Measurements from ENCODE around the gene KISS1R. TPM values are rescaled to one million over a fixed set of nuclear protein-coding genes. Genes with fewer than 3 reads are reported as not detected.
A peak's percentile ranks its signal among the peaks of the same experiment; 100 is the strongest.

KISS1R gene
- total and polyA plus RNA-seq, 4 donors: not detected

- Histone ChIP-seq H3K4me1 (ENCODE audit: control insufficient read depth in 1 of 2, insufficient read depth in 2 of 2, low read length in 2 of 2) (peaks cover 0 to 1% of the 10 kb centered on the region in 2 donors), H3K27me3 (ENCODE audit: control insufficient read depth in 1 of 2, insufficient read depth in 2 of 2, low read length in 1 of 2) (no peaks in the 10 kb centered on the region), H3K9me3 (ENCODE audit: control insufficient read depth, low read length) (no peaks in the 10 kb centered on the region), H3K27ac (ENCODE audit: low read depth in 1 of 2, low read length in 2 of 2) (no peak overlapping the region), H3K36me3 (ENCODE audit: control insufficient read depth in 1 of 2, insufficient read depth in 2 of 2, low read length in 1 of 2) (no peaks in the 10 kb centered on the region), H3K4me3 (ENCODE audit: low read length in 2 of 2) (no peak overlapping the region)
- 94 to 97% methylated on average over 16 of the region's 16 CpGs for WGBS, 2 donors
- DNase-seq (no peak), ATAC-seq (ENCODE audit: low FRiP score) (no peak)
- intact Hi-C loops (cut with DNase I): no loop called here
These were observed 20.1 kb downstream of the KISS1R start for GRCh38 chr19:937259-937694.

- Histone ChIP-seq H3K36me3 (ENCODE audit: control insufficient read depth in 1 of 2, insufficient read depth in 2 of 2, low read length in 1 of 2) (no peaks in the 10 kb centered on the region), H3K9me3 (ENCODE audit: control insufficient read depth, low read length) (no peaks in the 10 kb centered on the region), H3K4me3 (ENCODE audit: low read length in 2 of 2) (no peak overlapping the region), H3K4me1 (ENCODE audit: control insufficient read depth in 1 of 2, insufficient read depth in 2 of 2, low read length in 2 of 2) (peaks cover 0 to 1% of the 10 kb centered on the region in 2 donors), H3K27me3 (ENCODE audit: control insufficient read depth in 1 of 2, insufficient read depth in 2 of 2, low read length in 1 of 2) (no peaks in the 10 kb centered on the region), H3K27ac (ENCODE audit: low read depth in 1 of 2, low read length in 2 of 2) (no peak overlapping the region)
- DNase-seq (no peak), ATAC-seq (ENCODE audit: low FRiP score) (no peak)
- intact Hi-C loops (cut with DNase I): no loop called here
- 93 to 95% methylated on average over 23 of the region's 23 CpGs for WGBS, 2 donors
These were observed 21.2 kb downstream of the KISS1R start for GRCh38 chr19:938233-938923.

GRCh38 chr19:939439-939838 lies 22.3 kb downstream of the KISS1R start:
- H3K4me1 ChIP-seq (ENCODE audit: control insufficient read depth in 1 of 2, insufficient read depth in 2 of 2, low read length in 2 of 2): peaks cover 0 to 1% of the 10 kb centered on the region in 2 donors
- no peak overlapping the region for H3K27ac ChIP-seq (ENCODE audit: low read depth in 1 of 2, low read length in 2 of 2)
- ATAC-seq (ENCODE audit: low FRiP score): no peak
- intact Hi-C loops (cut with DNase I): no loop called here
- no peak for DNase-seq
- no peaks in the 10 kb centered on the region for H3K27me3 ChIP-seq (ENCODE audit: control insufficient read depth in 1 of 2, insufficient read depth in 2 of 2, low read length in 1 of 2)
- H3K36me3 ChIP-seq (ENCODE audit: control insufficient read depth in 1 of 2, insufficient read depth in 2 of 2, low read length in 1 of 2): no peaks in the 10 kb centered on the region
- no peak overlapping the region for H3K4me3 ChIP-seq (ENCODE audit: low read length in 2 of 2)
- no peaks in the 10 kb centered on the region for H3K9me3 ChIP-seq (ENCODE audit: control insufficient read depth, low read length)
- WGBS, 2 donors: 96% methylated on average over 22 of the region's 22 CpGs

DNA sequence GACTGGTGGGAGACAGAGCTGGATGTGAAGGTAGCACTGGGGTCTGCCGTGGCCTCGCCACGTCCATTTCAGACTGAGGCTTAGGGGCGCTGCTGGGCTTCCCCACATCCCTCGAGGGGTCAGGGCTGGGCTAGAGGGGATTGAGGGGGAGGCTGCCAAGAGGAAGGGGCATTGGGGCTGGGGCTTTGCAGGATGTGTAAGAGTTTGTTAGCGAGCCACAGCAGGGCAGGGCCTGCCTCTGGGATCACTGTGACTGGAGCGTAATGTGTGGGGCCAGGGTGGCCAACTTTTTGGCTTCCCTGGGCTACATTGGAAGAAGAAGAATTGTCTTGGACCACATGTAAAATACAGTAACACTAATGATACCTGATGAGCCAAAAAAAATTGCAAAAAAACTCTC lies 22.8 kb downstream of the KISS1R start:
- Histone ChIP-seq H3K27ac (ENCODE audit: low read depth in 1 of 2, low read length in 2 of 2) (peak overlapping the region in 1 of 2 donors; percentile 49), H3K9me3 (ENCODE audit: control insufficient read depth, low read length) (no peaks in the 10 kb centered on the region), H3K4me1 (ENCODE audit: control insufficient read depth in 1 of 2, insufficient read depth in 2 of 2, low read length in 2 of 2) (no peaks in the 10 kb centered on the region), H3K36me3 (ENCODE audit: control insufficient read depth in 1 of 2, insufficient read depth in 2 of 2, low read length in 1 of 2) (no peaks in the 10 kb centered on the region), H3K27me3 (ENCODE audit: control insufficient read depth in 1 of 2, insufficient read depth in 2 of 2, low read length in 1 of 2) (no peaks in the 10 kb centered on the region), H3K4me3 (ENCODE audit: low read length in 2 of 2) (no peak overlapping the region)
- 97% methylated on average over 7 of the region's 7 CpGs for WGBS, 2 donors
- no peak for ATAC-seq (ENCODE audit: low FRiP score)
- DNase-seq: no peak
- intact Hi-C loops (cut with DNase I): no loop called here

DNA sequence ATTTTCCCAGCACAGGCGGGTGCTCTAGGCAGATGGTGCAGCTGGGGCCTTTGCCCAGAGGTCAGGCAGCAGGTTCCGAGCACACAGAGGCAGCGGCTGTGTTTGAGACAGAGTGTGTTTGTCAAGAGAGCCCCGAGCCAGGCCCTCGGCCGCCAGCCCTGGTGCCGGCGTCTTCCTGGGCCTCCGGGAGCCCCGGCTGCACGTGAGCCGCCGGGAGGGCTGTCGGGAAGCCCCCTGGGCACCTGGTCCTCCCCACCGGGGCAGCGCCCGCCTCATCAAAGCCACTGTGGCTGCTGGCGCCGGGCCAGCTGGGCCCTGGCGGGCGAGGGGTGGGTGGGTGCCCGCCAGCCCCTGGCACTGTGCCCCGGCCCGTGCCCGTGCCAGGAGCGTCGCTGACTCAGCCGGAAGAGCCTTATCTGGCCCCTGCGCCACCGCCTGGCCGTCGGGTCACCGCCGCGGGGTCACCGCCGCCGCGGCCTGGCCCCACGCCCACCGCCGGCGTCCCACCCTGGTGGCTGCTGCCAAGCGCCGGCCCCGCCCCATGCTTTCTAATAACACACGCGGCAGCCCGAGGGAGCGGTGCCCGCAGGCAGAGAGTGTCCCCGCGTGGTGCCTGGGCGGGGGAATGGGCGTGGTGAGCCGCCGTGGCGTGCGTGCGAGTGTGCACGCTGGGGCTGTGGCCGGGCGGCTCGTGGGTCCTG lies 23.6 kb downstream of the KISS1R start:
- Histone ChIP-seq H3K36me3 (ENCODE audit: control insufficient read depth in 1 of 2, insufficient read depth in 2 of 2, low read length in 1 of 2) (no peaks in the 10 kb centered on the region), H3K4me1 (ENCODE audit: control insufficient read depth in 1 of 2, insufficient read depth in 2 of 2, low read length in 2 of 2) (no peaks in the 10 kb centered on the region), H3K27me3 (ENCODE audit: control insufficient read depth in 1 of 2, insufficient read depth in 2 of 2, low read length in 1 of 2) (no peaks in the 10 kb centered on the region), H3K27ac (ENCODE audit: low read depth in 1 of 2, low read length in 2 of 2) (peak overlapping the region in 1 of 2 donors; percentile 49), H3K9me3 (ENCODE audit: control insufficient read depth, low read length) (no peaks in the 10 kb centered on the region), H3K4me3 (ENCODE audit: low read length in 2 of 2) (peak overlapping the region in 1 of 2 donors; percentile 1)
- intact Hi-C loops (cut with DNase I): no loop called here
- ATAC-seq (ENCODE audit: low FRiP score): peak; percentile 72
- WGBS, 2 donors: 3 to 7% methylated on average over 45 to 64 of the region's 64 CpGs
- DNase-seq: peak; percentile 87 to 92

DNA sequence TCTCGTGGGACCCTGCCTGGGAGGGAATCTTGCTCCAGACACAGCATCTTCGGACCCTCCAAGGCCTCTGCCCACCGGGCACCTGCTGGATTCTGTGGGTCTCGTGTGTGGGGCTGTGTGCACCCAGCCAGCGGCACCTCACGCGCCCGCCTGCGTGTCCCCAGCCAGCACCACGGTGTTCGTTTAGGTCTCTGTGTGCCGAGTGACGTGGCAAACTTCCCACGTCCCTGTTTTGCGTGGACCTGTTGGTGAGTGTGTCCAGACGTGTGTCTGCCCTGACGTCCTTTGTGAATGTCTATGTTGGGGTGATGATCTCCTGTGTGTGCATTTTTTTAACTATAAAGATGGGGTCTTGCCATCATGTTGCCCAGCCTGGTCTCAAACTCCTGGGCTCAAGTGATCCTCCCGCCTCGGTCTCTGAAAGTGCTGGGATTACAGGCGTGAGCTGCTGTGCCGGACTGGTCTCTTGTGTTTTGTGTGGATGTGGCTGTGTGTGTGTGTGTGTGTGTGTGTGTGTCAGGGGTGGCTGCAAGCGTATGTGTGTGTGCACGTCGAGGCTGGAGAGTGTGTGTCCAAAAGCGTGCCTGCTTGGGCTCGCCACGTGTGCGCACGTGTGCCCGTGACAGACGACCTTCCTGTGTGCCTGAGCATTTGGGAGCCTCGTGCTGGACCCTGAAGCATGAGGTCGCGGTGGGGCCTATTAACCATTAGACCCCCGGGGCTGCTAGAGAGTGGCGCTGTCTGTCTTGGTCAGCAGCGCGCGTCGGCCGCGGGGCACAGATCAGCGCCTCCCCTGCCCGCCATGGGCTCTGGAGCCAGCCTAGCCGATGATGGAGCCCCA lies 24.4 kb downstream of the KISS1R start:
- H3K9me3 ChIP-seq (ENCODE audit: control insufficient read depth, low read length): no peaks in the 10 kb centered on the region
- H3K4me3 ChIP-seq (ENCODE audit: low read length in 2 of 2): peak overlapping the region in 1 of 2 donors; percentile 1
- H3K4me1 ChIP-seq (ENCODE audit: control insufficient read depth in 1 of 2, insufficient read depth in 2 of 2, low read length in 2 of 2): no peaks in the 10 kb centered on the region
- intact Hi-C loops (cut with DNase I): no loop called here
- H3K27ac ChIP-seq (ENCODE audit: low read depth in 1 of 2, low read length in 2 of 2): peak overlapping the region in 1 of 2 donors; percentile 2
- H3K27me3 ChIP-seq (ENCODE audit: control insufficient read depth in 1 of 2, insufficient read depth in 2 of 2, low read length in 1 of 2): no peaks in the 10 kb centered on the region
- peak; percentile 2 for ATAC-seq (ENCODE audit: low FRiP score)
- 51 to 53% methylated on average over 41 to 45 of the region's 45 CpGs for WGBS, 2 donors
- H3K36me3 ChIP-seq (ENCODE audit: control insufficient read depth in 1 of 2, insufficient read depth in 2 of 2, low read length in 1 of 2): no peaks in the 10 kb centered on the region
- no peak for DNase-seq

- 94 to 95% methylated on average over 32 of the region's 32 CpGs for WGBS, 2 donors
- Histone ChIP-seq H3K36me3 (ENCODE audit: control insufficient read depth in 1 of 2, insufficient read depth in 2 of 2, low read length in 1 of 2) (no peaks in the 10 kb centered on the region), H3K27ac (ENCODE audit: low read depth in 1 of 2, low read length in 2 of 2) (no peak overlapping the region), H3K9me3 (ENCODE audit: control insufficient read depth, low read length) (no peaks in the 10 kb centered on the region), H3K4me1 (ENCODE audit: control insufficient read depth in 1 of 2, insufficient read depth in 2 of 2, low read length in 2 of 2) (no peaks in the 10 kb centered on the region), H3K4me3 (ENCODE audit: low read length in 2 of 2) (no peak overlapping the region), H3K27me3 (ENCODE audit: control insufficient read depth in 1 of 2, insufficient read depth in 2 of 2, low read length in 1 of 2) (no peaks in the 10 kb centered on the region)
- ATAC-seq (ENCODE audit: low FRiP score) (no peak), DNase-seq (no peak)
- intact Hi-C loops (cut with DNase I): no loop called here
These were observed 25.1 kb downstream of the KISS1R start for GRCh38 chr19:942133-942645.

- no peaks in the 10 kb centered on the region for H3K4me1 ChIP-seq (ENCODE audit: control insufficient read depth in 1 of 2, insufficient read depth in 2 of 2, low read length in 2 of 2)
- no peak overlapping the region for H3K4me3 ChIP-seq (ENCODE audit: low read length in 2 of 2)
- ATAC-seq (ENCODE audit: low FRiP score): no peak
- DNase-seq: no peak
- WGBS, 2 donors: 98 to 99% methylated on average over 16 to 17 of the region's 17 CpGs
- H3K36me3 ChIP-seq (ENCODE audit: control insufficient read depth in 1 of 2, insufficient read depth in 2 of 2, low read length in 1 of 2): no peaks in the 10 kb centered on the region
- no peak overlapping the region for H3K27ac ChIP-seq (ENCODE audit: low read depth in 1 of 2, low read length in 2 of 2)
- no peaks in the 10 kb centered on the region for H3K9me3 ChIP-seq (ENCODE audit: control insufficient read depth, low read length)
- H3K27me3 ChIP-seq (ENCODE audit: control insufficient read depth in 1 of 2, insufficient read depth in 2 of 2, low read length in 1 of 2): no peaks in the 10 kb centered on the region
- intact Hi-C loops (cut with DNase I): no loop called here
These were observed 26.5 kb downstream of the KISS1R start for GRCh38 chr19:943551-944170.

All from aorta (tissue), 5 donors.